Stimulated activated CD4-positive, alpha-beta T cell treated with anti-CD3 and anti-CD28 coated beads, TNF-alpha, amount 100 ng/mL, for 48 hours (primary cell): ENCODE measurements around the gene APOD.
A peak's percentile ranks its signal among the peaks of the same experiment; 100 is the strongest.

ENCODE experiments used
- DNase-seq, 3 donors: peaks; one replicate each; pipeline ENCODE4 v3.0.0-alpha.2; 2020; ENCODE audit warnings: low read depth in 3 of 3

The APOD gene

DNA sequence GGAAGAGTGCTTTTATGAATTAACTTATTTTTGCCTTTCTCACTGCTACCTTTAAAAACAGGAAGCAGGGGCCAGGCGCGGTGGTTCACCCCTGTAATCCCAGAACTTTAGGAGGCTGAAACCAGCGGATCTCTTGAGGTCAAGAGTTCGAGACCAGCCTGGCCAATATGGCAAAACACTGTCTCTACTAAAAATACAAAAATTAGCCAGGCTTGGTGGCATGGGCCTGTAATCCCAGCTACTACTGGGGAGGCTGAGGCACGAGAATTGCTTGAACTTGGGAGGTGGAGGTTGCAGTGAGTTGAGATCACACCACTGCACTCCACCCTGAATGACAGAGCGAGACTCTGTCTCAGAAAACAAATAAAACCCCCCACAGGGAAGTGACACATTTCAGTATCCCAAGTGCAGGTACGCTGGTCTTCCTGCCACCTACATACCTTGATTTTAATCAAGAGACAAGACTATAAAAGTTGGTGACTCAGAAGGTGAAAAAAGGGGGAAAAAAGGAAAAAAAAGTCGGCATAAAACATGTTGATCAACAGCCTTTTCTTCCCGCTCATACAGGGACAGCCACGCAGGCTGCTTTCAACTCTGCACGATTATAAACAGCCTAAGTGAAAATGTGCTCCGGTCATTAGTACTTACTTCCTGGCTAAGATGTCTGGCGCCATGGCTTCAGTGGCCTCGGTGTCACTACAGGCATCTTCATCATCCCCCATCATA lies 59.4 kb downstream of the APOD start:
- peak in 1 of 3 donors; percentile 26 for DNase-seq

DNA sequence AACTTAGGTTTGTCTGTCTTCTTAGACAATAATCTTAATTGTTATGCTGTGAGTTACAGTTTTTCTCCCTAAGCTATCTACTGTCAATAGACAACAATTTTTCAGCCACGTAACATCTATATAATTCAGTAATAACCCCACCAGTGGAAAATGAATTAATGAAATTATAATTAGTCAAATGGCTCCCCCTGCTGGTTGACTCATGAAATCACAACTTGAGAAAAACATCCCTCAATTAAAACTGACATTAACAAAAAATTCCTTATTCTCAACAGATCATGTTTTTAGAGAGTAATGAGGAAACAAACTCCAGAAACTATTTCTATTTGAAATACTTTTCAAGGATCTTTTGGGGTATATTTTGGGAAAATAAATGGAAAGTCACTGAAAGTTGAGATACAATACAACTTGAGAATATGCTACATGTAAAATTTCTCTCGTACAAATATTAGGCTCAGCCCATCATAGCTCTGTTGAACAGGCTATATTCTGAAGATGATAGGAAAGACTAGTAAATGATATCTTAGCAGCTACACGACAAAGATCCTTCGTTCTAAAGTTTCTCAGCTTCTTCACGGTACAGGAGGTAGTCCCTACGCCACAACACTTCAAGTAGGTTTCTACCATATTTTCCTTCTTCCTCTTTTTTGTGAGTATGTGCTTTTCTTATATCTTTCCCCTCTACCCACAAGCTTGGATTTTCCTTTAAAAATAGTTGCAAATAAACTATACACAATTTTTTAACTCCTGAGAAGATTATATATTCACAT lies 61.3 kb downstream of the APOD start:
- no peak for DNase-seq
